ENCODE data around the gene HS3ST2. TPM values are rescaled to one million over a fixed set of nuclear protein-coding genes. Genes with fewer than 3 reads are reported as not detected.

The HS3ST2 gene
- total RNA-seq, 1 donor from 2014 or later: not detected

- no peak for DNase-seq (ENCODE audit: low spot score)
- H3K4me3 Mint-ChIP-seq (ENCODE audit: unreplicated experiment): no peak overlapping the region
- TF ChIP-seq CTCF (IDR thresholded peaks at IDR 0.05): no peak
- peaks cover 2% of the 10 kb centered on the region for H3K27me3 Mint-ChIP-seq (ENCODE audit: low read depth)
- H3K36me3 Mint-ChIP-seq (ENCODE audit: low read depth): no peaks in the 10 kb centered on the region
- H3K9me3 Mint-ChIP-seq (ENCODE audit: low read depth): peaks cover 14% of the 10 kb centered on the region
- no peak overlapping the region for H3K27ac Mint-ChIP-seq (ENCODE audit: unreplicated experiment)
- no peaks in the 10 kb centered on the region for H3K4me1 Mint-ChIP-seq (ENCODE audit: low read depth)
These were observed 16.4 kb upstream of the HS3ST2 start for GRCh38 chr16:22797551-22797950.

GRCh38 chr16:22799113-22799512 lies 14.8 kb upstream of the HS3ST2 start:
- no peaks in the 10 kb centered on the region for H3K36me3 Mint-ChIP-seq (ENCODE audit: low read depth)
- H3K4me1 Mint-ChIP-seq (ENCODE audit: low read depth): no peaks in the 10 kb centered on the region
- H3K27me3 Mint-ChIP-seq (ENCODE audit: low read depth): peaks cover 5% of the 10 kb centered on the region
- no peak overlapping the region for H3K4me3 Mint-ChIP-seq (ENCODE audit: unreplicated experiment)
- TF ChIP-seq CTCF (IDR thresholded peaks at IDR 0.05): no peak
- H3K27ac Mint-ChIP-seq (ENCODE audit: unreplicated experiment): no peak overlapping the region
- H3K9me3 Mint-ChIP-seq (ENCODE audit: low read depth): peaks cover 7% of the 10 kb centered on the region
- DNase-seq (ENCODE audit: low spot score): no peak

GRCh38 chr16:22804893-22805292 lies 9.1 kb upstream of the HS3ST2 start:
- H3K27me3 Mint-ChIP-seq (ENCODE audit: low read depth): peaks cover 11% of the 10 kb centered on the region
- no peak for DNase-seq (ENCODE audit: low spot score)
- H3K9me3 Mint-ChIP-seq (ENCODE audit: low read depth): no peaks in the 10 kb centered on the region
- H3K4me3 Mint-ChIP-seq (ENCODE audit: unreplicated experiment): no peak overlapping the region
- H3K27ac Mint-ChIP-seq (ENCODE audit: unreplicated experiment): no peak overlapping the region
- no peaks in the 10 kb centered on the region for H3K36me3 Mint-ChIP-seq (ENCODE audit: low read depth)
- H3K4me1 Mint-ChIP-seq (ENCODE audit: low read depth): no peaks in the 10 kb centered on the region
- no peak for TF ChIP-seq CTCF (IDR thresholded peaks at IDR 0.05)

- Mint-ChIP-seq H3K9me3 (ENCODE audit: low read depth) (no peaks in the 10 kb centered on the region), H3K27me3 (ENCODE audit: low read depth) (peaks cover 13% of the 10 kb centered on the region), H3K27ac (ENCODE audit: unreplicated experiment) (no peak overlapping the region), H3K4me1 (ENCODE audit: low read depth) (no peaks in the 10 kb centered on the region), H3K36me3 (ENCODE audit: low read depth) (no peaks in the 10 kb centered on the region), H3K4me3 (ENCODE audit: unreplicated experiment) (no peak overlapping the region)
- TF ChIP-seq CTCF (IDR thresholded peaks at IDR 0.05): no peak
- DNase-seq (ENCODE audit: low spot score): no peak
These were observed 8.6 kb upstream of the HS3ST2 start for GRCh38 chr16:22805326-22805725.

GRCh38 chr16:22806811-22807210 lies 7.2 kb upstream of the HS3ST2 start:
- Mint-ChIP-seq H3K27ac (ENCODE audit: unreplicated experiment) (no peak overlapping the region), H3K9me3 (ENCODE audit: low read depth) (no peaks in the 10 kb centered on the region), H3K27me3 (ENCODE audit: low read depth) (peaks cover 13% of the 10 kb centered on the region), H3K4me3 (ENCODE audit: unreplicated experiment) (no peak overlapping the region), H3K4me1 (ENCODE audit: low read depth) (no peaks in the 10 kb centered on the region), H3K36me3 (ENCODE audit: low read depth) (no peaks in the 10 kb centered on the region)
- no peak for DNase-seq (ENCODE audit: low spot score)
- no peak for TF ChIP-seq CTCF (IDR thresholded peaks at IDR 0.05)

Data from chondrocyte (in vitro differentiated cells).